K562 (cell line): ENCODE data around the gene STRADB. TPM values are rescaled to one million over a fixed set of nuclear protein-coding genes. Genes with fewer than 3 reads are reported as not detected.

ENCODE experiments used
- CCNT2 ChIP-seq: IDR thresholded peaks from 2 replicates; pipeline ENCODE4 v1.6.1; 2011; ENCODE audit warnings: borderline replicate concordance, low read depth, mild to moderate bottlenecking, moderate library complexity, mixed read lengths, low read length; ENCODE audit not compliant: insufficient read length; ENCODE audit errors: extremely low read depth
- E2F6 ChIP-seq, 2 experiments: IDR thresholded peaks; 2 replicates each; pipeline ENCODE4 v1.6.1; 2011; ENCODE audit warnings: borderline replicate concordance in 1 of 2, control low read depth in 1 of 2, low read depth in 1 of 2, low read length in 1 of 2, mild to moderate bottlenecking in 1 of 2, mixed read lengths in 1 of 2, moderate library complexity in 1 of 2; ENCODE audit not compliant: insufficient read depth in 1 of 2, insufficient read length in 1 of 2, poor library complexity in 1 of 2, severe bottlenecking in 1 of 2; ENCODE audit errors: extremely low read depth in 1 of 2
- HDAC2 ChIP-seq: fragments of 450-650 bp; IDR thresholded peaks from 2 replicates; pipeline ENCODE4 v1.6.1; 2016; ENCODE audit warnings: mild to moderate bottlenecking
- HES1 ChIP-seq: fragments of 450-650 bp; IDR thresholded peaks from 2 replicates; pipeline ENCODE4 v1.6.1; 2016; ENCODE audit warnings: low read depth, mild to moderate bottlenecking, moderate library complexity
- HINFP ChIP-seq: fragments of 450-650 bp; conservative IDR thresholded peaks from 2 replicates; pipeline ENCODE4 v1.6.1; 2016; ENCODE audit warnings: missing genetic modification characterization, low read depth, mild to moderate bottlenecking, control low read depth, missing compliant biosample characterization
- KLF1 ChIP-seq: fragments of 450-650 bp; IDR thresholded peaks from 2 replicates; pipeline ENCODE4 v1.6.1; 2016; ENCODE audit warnings: missing genetic modification characterization, missing compliant biosample characterization
- MEIS2 ChIP-seq: fragments of 450-650 bp; IDR thresholded peaks from 2 replicates; pipeline ENCODE4 v1.6.1; 2014; ENCODE audit warnings: mild to moderate bottlenecking; ENCODE audit not compliant: partially characterized antibody
- MTA2 ChIP-seq: fragments of 450-650 bp; IDR thresholded peaks from 2 replicates; pipeline ENCODE4 v1.6.1; 2016; ENCODE audit warnings: low read depth
- MTA3 ChIP-seq: fragments of 450-650 bp; formaldehyde crosslinking; IDR thresholded peaks from 2 replicates; pipeline ENCODE4 v1.6.1; 2017; ENCODE audit warnings: mild to moderate bottlenecking, borderline replicate concordance
- NR2C2 ChIP-seq, 2 experiments: fragments of 200-800 bp in 1 of 2; sonication (Bioruptor generic) in 1 of 2; sonication (generic) in 1 of 2; formaldehyde crosslinking in 1 of 2; IDR thresholded peaks; 2 replicates each; pipeline versions ENCODE4 v1.6.1 to v1.8.0; 2016 to 2022; ENCODE audit warnings: mild to moderate bottlenecking in 1 of 2, missing compliant biosample characterization in 1 of 2, missing genetic modification characterization in 1 of 2, missing genetic modification reagents in 1 of 2
- PKNOX1 ChIP-seq: fragments of 450-650 bp; IDR thresholded peaks from 2 replicates; pipeline ENCODE4 v1.6.1; 2016
- POLR2AphosphoS5 ChIP-seq: IDR thresholded peaks from 2 replicates; pipeline ENCODE4 v1.6.1; 2011; ENCODE audit warnings: mild to moderate bottlenecking, low read depth, low read length, moderate library complexity; ENCODE audit not compliant: control insufficient read depth, insufficient read depth
- PREB ChIP-seq: sonication (generic); formaldehyde crosslinking; IDR thresholded peaks from 2 replicates; pipeline ENCODE4 v1.8.1; 2023; ENCODE audit warnings: mild to moderate bottlenecking, missing genetic modification reagents
- SMARCE1 ChIP-seq: fragments of 450-650 bp; IDR thresholded peaks from 2 replicates; pipeline ENCODE4 v1.7.1; 2016; ENCODE audit warnings: mild to moderate bottlenecking
- STAT5A ChIP-seq: IDR thresholded peaks from 2 replicates; pipeline ENCODE4 v1.6.1; 2012; ENCODE audit warnings: low read length, inconsistent platforms, borderline replicate concordance
- TEAD2 ChIP-seq: fragments of 450-650 bp; IDR thresholded peaks from 2 replicates; pipeline ENCODE4 v1.6.1; 2016; ENCODE audit warnings: missing genetic modification characterization, control low read depth, missing compliant biosample characterization
- ZBTB2 ChIP-seq: fragments of 450-650 bp; IDR thresholded peaks from 2 replicates; pipeline ENCODE4 v1.6.1; 2016; ENCODE audit warnings: antibody characterized with exemption
- ZC3H4 ChIP-seq: sonication (generic); formaldehyde crosslinking; IDR thresholded peaks from 2 replicates; pipeline ENCODE4 v1.9.0; 2021; ENCODE audit warnings: missing genetic modification reagents, borderline replicate concordance
- ZNF384 ChIP-seq: IDR thresholded peaks from 2 replicates; pipeline ENCODE4 v1.6.1; 2012; ENCODE audit warnings: low read depth, low read length, improper control_type of control experiment
- polyA plus RNA-seq, 8 experiments: library from polyadenylated mRNA; depleted of rRNA in 4 of 8; stranded (reverse) in 5 of 8; unstranded in 3 of 8; fragments of >200 nt; fragmentation: Nextera tagmentation in 2 of 8; fragmentation: Illumina TruSeq in 1 of 8; extraction: Ambion mirVana in 2 of 8; extraction: Trizol in 1 of 8; gene quantifications; 2 replicates each; pipeline versions ENCODE4 v1.2.1 to v1.2.3, GENCODE V29; 2011 to 2014; ENCODE audit warnings: inconsistent platforms in 1 of 8, missing spikeins in 1 of 8
- total RNA-seq, 7 experiments: library from RNA; depleted of rRNA in 6 of 7; stranded (reverse); fragments of >200 nt in 6 of 7; fragmentation: Illumina TruSeq in 2 of 7; extraction: Trizol in 2 of 7; gene quantifications; 2 replicates each; pipeline versions ENCODE4 v1.2.1 to v1.2.3, GENCODE V29; 2011 to 2021; ENCODE audit warnings: low replicate concordance in 1 of 7

The STRADB gene
- total and polyA plus RNA-seq, 9 of the 15 experiments (the other 6 are each of a cell fraction or from before 2014, with no cell fraction given): 6.9 to 30.6 (median 15.7) TPM

GRCh38 chr2:201433394-201433995, 18.0 kb upstream of the STRADB start (continued):
- TF ChIP-seq MTA2 (peak; percentile 58), MTA3 (peak; percentile 54; the same call in 1 of the 2 replicates), ZBTB2 (0 out of 2 replicates have a peak, but pooled peaks have one; percentile 14), HDAC2 (peak; percentile 77; the same call in 1 of the 2 replicates), PKNOX1 (peak; percentile 63), KLF1 (tag) (peak; percentile 85), STAT5A (peak; percentile 69), ZC3H4 (CRISPR knock-in tag) (no peak), POLR2AphosphoS5 (peak; percentile 80; the same call in 1 of the 2 replicates), ZNF384 (peak; percentile 50), HES1 (peak; percentile 67; the same call in 1 of the 2 replicates), SMARCE1 (peak; percentile 63), MEIS2 (peak; percentile 29), PREB (CRISPR knock-in tag) (no peak), E2F6 (IDR thresholded peaks at IDR 0.05; ENCODE audit: borderline replicate concordance in 1 of 2, extremely low read depth in 1 of 2, insufficient read depth in 1 of 2, insufficient read length in 1 of 2, low read depth in 1 of 2, low read length in 1 of 2, poor library complexity in 1 of 2, severe bottlenecking in 1 of 2) (peak in 1 of 2 experiments; percentile 11), NR2C2 (CRISPR knock-in tag; IDR thresholded peaks at IDR 0.05) (no peak), NR2C2 (tag; IDR thresholded peaks at IDR 0.05) (peak; percentile 78), TEAD2 (tag) (no peak), CCNT2 (peak; percentile 81), HINFP (no peak)
